ENCODE measurements around the gene RNF208.

The RNF208 gene

DNA sequence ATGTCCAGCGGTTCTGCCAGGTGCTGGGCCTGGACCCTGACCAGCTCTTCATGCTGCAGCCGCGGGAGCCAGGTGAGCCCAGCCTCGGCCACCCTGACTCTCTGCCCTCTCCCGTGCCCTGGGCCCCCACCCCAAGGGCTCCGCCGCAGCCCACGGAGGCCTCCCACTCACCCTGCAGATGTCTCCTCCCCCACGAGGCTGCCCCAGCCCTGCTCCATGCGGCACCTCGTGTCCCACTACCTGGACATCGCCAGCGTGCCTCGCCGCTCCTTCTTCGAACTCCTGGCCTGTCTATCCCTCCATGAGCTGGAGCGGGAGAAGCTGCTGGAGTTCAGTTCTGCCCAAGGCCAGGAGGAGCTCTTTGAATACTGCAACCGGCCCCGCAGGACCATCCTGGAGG is 7.4 kb downstream of the RNF208 start:
- no peak for DNase-seq (ENCODE audit: low read depth)

DNA sequence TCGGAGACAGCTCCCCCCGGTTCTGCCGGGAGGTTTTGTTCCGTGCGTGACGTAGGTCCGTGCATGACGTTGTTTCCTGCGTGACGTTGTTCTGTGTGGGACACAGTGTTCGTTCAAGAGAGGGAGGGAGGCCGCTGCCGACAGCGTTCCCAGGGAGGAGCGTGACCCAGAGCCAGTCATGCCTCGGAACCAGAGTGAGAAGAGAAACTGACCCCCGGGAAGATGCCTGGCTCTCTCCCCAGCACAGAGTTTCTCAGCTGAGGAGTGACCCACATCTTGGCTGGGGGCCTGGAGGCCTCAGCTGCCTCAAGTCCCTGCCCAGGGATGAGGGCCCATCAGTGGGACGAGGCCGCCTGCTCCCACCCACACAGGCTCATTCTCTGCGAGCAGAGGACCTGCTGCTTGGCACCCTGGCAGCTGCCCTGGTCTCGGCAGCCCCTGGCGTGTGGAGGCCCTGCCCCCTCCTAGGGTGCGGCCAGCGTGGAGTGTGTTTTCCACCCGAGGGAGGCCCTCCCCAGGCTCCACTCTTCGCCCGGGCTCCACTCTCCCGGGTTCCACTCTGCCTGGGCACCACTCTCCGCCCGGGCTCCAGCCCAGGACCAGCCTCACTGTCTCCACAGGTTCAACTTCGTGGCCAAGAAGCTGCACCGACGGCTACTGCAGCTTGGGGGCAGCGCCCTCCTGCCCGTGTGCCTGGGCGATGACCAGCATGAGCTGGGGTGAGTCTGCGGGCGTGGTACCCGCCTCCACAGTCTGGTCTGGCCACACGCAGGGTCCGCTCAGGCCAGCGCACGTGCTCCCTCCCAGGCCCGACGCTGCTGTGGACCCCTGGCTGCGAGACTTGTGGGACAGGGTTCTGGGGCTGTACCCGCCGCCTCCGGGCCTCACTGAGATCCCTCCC is 8.6 kb downstream of the RNF208 start:
- DNase-seq (ENCODE audit: low read depth): no peak

DNA sequence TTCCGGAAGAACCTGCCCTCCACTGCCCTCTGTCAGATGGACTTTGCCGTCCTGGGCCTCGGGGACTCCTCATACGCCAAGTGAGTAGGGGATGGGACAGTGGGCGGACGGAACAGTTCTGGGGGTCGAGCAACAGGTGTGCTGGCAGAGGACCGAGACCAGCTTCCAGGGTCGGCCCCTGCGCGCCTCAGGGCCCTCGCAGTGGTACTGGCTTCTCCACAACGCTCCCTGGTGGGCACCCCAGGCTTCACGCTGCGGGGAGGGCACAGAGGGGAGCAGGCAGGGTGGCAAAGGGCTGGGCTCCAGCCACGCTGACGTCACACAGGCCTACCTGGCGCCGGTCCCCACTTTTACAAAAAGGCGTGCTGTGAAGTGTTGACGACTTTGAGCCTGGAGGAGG is 9.5 kb downstream of the RNF208 start:
- DNase-seq (ENCODE audit: low read depth): no peak

DNA sequence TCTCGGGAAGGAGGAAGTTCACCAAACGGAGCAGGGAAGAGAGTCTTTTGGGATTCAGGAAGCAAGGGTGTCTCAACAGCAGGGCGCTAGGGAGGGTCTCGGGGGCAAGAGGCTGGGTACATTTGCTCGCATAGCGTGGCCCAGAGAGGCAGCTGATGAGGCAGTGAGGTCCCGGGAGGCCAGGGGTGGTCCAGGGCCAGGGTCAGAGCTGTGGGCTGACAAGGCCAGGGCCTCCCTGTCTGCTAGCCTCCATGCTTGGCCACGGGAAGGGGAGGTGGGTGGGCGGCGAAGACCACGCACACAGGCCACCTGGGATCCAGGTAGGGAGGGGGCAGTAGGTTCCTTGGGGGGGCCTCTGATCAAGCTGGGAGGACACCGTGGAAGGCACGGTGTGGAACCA is 10.5 kb downstream of the RNF208 start:
- no peak for DNase-seq (ENCODE audit: low read depth)

DNA sequence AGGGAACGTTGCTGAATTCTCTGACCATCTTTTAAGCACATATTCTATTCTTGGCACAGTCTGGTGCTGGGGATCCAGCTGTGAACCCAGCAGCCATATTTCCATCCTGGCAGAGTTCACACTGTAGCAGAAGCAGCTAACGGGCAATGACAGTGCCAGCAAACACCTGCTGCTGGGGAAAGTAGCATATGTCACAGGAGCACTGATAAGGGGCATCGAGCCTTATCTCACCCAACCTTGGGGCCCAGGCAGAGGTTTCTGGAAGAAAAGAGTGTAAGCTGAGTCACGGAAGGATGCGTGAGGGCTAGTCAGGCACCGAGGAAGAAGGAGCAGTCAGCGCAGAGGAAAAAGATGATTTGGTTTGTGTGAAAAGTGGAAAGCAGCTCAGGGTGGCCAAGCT is 15.4 kb downstream of the RNF208 start:
- no peak for DNase-seq (ENCODE audit: low read depth)

DNA sequence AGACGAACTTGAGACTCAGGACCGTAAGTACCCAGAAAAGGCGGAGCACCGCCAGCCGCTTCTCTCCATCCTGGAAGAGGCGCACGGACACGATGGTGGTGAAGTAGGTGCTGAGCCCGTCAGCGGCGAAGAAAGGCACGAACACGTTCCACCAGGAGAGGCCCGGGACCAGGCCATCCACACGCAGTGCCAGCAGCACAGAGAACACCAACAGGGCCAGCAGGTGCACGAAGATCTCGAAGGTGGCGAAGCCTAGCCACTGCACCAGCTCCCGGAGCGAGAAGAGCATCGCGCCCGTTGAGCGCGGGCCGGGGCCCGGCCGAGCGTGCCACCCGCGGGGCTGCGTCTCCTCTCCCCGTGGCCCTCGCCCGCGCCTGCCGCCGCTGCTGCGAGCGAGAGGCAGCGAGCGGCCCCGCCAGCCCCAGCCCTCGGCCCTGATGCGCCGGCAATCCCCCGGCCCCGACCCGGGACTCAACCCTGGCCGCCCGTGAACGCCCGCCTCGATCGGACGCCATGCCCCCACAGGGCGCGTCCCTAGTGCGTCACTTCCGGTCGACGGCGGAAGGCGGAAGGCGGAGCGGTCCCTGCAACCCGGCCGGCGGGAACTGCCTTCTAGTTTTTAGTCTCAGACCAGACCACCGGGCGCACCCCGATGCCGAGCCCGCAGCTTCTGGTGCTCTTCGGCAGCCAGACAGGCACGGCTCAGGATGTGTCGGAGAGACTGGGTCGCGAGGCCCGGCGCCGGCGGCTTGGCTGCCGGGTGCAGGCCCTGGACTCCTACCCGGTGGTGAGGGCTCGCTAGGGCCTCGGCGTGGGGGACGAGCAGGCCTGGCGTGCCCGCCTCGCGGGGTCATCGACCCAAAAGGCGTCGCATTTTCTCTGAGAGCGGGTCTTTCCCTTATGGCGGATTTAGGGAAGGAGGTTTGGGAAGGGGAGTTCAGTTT is 16.6 kb downstream of the RNF208 start, which contains the start of the genes NDOR1 and TMEM203:
TSS of gene NDOR1 (plus strand) at position 575 of the 944 bp plus-strand sequence. CDS start at position 653, 78 bp downstream.
TSS of gene TMEM203 (minus strand) at position 523 of the 944 bp plus-strand sequence. CDS start at position 289, 234 bp downstream.
- DNase-seq (ENCODE audit: low read depth): peak; percentile 86

DNA sequence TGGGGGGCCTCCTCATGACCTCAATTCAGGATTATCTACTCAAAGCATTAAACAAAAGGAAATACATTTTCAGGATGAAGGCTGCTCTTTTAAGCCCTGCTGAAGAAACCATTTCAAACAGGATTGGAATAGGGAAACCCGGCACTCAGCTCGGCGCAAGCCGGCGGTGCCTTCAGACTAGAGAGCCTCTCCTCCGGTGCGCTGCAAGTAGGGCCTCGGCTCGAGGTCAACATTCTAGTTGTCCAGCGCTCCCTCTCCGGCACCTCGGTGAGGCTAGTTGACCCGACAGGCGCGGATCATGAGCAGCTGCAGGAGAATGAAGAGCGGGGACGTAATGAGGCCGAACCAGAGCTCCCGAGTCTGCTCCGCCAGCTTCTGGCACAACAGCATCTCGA is 17.3 kb downstream of the RNF208 start:
- DNase-seq (ENCODE audit: low read depth): no peak

DNA sequence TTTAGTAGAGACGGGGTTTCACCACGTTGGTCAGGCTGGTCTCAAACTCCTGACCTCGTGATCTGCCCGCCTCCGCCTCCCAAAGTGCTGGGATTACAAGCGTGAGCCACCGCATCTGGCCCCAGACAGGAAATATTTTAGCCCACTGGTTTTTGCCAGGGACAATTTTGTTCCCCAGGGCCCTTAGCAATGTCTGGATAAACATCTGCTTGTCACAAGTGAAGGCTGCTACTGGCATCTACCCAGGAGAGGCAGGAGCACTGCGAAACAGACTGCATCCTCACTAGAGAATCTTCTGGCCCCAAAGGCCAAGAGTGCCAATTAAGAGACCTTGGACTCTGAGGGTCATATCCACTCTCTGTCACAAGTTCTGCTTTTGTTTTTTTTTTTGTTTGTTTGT is 19.1 kb downstream of the RNF208 start:
- no peak for DNase-seq (ENCODE audit: low read depth)

DNA sequence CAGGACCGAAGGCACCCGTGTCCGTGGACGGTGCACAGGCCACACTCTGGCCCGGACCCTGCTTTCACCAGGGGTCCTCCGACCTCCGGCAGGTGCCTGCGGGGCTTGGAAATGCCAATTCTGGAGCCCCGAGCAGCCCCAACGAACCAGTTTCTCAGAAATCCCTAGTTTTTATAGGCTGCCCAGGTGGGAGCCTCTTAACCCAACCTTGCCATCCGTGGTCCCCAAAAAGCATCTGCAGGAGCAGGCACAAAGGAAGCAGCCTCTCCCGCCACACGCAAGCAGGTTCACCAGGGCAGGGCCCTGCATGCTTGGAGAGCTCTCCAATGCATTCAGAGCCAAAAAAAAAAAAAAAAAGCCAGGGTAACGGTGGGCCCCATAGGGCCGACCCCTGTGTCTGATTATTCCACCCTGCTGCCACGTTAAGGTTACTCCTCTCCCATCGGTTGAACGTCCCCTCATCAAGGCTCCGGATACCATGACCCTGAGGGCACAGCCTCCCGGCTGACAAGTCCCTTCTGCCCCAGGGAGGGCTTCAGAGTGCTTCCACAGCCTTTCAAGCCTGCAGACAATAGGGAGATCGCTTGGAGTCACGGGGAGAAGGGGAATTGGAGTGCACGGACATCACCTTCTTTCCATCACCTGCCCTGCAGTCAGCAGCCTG is 20.7 kb downstream of the RNF208 start:
- DNase-seq (ENCODE audit: low read depth): no peak

DNA sequence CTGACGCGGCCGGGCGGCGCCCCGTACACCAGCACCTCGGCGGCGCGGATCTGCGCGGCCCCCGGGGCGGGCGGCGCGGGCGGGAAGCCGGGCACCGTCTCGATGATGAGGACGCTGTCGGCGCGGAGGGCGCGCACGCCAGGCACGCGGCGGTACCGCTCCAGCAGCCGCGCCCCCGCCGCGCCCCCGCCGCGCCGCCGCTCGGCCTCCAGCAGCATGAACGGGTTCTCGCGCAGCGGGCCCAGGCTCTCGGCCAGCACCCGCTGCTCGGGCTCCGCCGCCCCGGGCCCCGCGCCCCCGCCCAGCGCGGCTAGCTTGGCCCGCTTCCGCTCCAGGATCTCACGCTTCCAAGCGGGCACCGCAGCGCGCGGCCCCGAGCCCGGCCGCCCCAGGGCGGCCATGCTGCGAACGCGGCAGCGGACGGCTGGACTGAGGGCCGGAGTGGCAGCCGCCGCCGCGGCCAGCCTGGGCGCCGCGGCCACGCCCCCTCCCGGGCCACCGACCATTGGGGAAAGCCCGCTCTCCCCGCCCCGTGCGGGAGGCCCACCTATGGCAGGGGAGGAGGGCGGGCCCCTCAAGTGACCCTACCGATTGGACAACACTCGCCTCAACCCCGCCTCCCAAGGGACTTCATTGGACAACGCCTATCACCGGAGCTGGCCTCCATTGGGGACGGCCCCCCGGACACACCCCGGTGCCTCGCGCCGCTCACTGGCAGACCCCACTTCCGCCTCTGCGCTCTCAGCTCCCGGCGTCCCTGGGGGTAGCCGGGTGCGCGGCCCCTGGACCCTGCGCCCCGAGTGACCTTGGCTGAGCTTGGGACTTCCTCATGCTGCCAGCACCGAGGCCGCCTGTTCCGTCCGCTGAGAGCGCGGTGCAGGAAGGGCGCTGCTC is 21.5 kb downstream of the RNF208 start, which contains the start of gene TPRN:
TSS of gene TPRN (minus strand) at position 431 of the 894 bp plus-strand sequence. CDS start at position 401, 30 bp downstream.
- peak; percentile 96 for DNase-seq (ENCODE audit: low read depth)

DNA sequence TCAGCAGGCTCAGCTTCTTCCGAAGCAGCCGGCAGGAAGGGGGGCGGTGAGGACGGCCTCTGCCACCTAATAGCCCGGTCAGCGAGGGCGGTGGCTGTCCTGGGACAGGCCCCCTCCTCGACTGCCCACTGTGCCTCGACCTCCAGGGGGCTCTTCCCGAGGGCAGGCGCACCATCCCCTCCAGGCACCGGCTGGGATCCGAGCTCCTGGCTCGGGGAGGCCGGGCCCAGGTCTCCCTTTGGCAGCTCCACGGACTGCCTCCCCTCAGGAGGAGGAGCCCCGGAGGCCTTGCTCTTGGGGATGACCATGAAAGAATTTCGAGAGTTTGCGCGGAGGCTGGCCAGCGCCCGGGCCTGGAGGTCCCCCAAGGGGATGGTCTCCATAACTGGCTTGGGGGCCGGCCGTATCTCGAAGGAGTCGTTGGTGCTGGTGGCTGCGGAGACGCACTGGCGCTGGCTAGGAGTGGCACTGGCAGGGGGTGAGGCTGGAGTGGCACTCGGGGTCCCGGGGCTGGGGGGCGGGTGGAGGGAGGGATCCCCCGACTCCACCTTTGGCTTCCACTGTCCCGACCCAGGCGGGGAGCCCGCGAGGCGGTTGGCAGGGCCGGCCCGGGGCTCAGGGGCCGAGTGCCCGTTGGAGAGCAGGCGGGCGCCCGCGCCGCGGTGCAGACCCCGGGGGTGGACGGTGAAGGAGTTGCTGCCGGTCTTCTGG is 22.5 kb downstream of the RNF208 start:
- no peak for DNase-seq (ENCODE audit: low read depth)

DNA sequence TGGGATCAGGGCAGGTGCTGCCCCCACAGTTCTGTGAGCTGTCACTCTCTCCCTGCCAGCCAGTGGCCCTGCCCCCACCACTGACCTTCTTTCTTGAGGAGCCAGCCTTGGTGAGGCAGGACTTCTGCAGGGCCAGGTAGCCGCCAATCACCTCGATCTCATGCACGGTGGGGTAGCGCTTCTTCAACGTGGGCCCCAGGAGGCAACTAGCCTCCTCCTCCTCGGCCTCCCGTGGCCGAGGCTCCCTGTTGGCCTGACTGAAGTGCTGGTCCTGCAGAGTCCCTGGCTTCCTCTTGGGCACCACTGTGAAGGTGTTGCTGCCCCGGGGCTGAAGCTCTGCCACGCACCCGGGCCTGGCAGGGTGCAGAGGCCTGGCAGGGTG is 23.1 kb downstream of the RNF208 start:
- no peak for DNase-seq (ENCODE audit: low read depth)

DNA sequence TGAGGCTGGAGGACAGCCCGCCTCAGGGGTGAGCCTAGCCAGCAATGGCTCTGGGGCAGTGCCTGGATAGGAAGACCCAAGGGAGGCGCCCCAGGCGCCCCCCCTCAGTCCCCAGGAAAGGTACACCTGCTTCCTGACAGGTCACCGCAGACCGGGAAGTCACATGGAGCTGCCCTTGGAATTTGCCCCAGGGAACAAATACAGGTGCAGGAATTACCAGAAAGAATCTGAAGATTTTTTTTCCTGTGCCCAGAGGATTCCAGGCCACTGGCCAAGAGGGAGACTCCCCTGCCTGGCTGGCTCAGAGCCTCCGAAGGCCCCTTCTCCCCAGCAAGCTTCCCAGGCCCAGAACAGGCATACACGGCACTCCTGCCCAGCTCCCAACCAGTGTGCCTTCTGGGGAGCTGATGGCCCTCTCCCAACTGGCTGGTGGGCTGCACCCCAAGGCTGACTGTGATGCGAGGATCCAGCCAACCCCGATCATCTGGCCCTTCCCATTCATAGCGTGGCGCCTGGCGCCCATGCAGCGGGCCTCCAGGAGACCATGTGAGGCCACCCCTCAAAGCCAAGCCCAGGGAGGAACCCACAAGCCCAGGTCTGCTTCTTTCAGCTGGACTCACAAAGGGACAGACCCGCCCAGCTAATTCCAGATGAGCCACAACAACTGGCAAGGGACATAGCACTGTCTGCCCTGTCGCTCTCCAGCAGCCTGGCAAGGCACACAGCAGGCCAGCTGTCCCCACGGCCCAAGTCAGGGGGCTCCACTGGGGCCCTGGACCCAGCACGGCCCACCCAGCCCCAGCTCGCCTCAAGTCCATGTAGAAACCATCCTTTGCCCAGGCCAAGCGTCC is 23.8 kb downstream of the RNF208 start:
- no peak for DNase-seq (ENCODE audit: low read depth)

DNA sequence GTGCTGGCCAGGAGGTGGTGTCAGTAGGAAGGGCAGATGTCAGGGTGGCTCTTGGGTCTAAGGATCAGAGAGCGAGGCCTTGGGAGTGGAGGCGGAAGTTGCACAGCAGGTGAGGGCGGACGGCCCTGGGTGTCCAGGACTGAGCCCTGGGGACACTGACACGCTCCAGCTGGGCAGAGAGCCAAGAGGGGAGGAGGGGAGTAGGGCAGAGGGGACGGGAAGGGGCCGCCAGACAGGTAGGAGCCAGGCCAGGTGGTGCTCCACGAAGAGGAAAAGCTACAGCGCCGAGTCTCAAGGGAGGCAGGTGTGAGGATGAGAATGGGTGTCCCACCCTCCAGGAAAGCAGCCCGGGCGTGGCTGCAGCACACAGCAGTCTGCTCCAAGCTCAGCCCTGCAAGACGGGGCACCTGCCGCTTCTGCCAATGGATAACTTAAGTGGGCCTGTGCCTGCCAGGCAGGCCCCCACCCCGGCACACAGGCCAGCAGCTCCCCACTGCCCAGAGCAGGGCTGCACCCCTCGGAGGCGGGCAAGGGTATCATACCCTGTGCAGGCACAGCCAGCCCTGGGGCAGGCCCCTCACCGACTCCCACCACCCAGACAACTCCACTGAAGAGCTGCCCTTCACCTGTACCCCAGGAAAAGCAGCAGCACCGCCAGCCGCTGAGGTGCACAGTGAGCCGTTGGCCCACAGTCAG is 26.4 kb downstream of the RNF208 start:
- no peak for DNase-seq (ENCODE audit: low read depth)

DNA sequence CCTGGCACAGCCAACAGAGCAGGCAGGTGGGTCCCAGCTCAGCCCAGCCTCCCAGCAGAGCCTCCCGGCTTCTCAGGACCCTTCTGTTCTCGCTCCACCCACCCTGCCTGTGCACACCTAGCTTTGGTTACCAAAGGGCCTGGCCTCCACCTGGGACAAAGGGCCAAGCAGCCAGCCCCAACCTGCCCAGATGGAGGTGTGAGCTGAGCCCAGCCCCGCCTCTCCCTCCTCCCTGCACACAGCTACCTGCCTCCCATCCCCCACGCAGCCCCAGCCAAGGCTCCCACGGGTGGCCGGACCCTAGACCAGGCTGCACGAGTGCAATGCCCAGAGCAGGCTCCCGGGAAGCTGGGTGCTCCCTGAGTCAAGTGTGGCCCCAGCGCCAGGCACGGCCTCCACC is 27.1 kb downstream of the RNF208 start:
- DNase-seq (ENCODE audit: low read depth): no peak

DNA sequence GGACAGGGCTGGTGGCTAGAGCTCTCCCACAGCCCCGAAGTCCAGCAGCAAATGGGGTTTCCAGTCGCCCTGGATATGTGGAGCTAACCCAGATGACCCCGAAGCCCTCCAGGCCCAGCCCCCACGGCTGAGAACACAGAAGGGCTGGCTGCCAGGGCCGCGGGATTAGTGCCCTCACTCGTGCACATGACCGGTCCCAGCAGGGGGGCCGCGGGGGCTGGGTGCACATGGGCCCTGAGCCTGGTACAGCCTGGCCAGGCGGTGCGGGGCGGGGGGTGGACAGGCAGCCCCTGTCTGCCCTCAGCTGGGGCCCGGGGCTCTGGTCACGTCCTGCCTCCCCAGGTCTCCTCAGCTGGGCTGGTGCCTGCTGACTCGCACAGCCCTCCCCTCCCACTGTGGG is 27.7 kb downstream of the RNF208 start:
- DNase-seq (ENCODE audit: low read depth): no peak

DNA sequence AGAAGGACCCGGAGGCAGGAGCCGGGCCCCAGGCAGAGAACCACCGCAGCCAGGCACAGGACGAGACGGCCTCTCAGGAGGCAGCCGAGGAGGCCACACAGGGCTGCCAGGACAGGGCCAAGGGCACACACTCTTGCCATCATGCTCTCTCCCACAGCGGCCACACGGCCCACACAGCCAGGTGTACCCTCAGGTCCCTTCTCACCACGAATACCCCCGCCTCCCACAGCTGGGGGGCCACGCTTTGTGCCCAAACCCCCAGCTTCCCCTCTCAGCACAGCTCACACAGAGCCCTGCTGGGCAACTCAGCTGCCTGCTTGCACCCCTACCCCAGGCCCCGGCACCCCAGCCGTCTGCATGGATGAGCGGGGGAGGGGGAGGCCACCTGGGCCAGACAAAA is 28.3 kb downstream of the RNF208 start:
- no peak for DNase-seq (ENCODE audit: low read depth)

DNA sequence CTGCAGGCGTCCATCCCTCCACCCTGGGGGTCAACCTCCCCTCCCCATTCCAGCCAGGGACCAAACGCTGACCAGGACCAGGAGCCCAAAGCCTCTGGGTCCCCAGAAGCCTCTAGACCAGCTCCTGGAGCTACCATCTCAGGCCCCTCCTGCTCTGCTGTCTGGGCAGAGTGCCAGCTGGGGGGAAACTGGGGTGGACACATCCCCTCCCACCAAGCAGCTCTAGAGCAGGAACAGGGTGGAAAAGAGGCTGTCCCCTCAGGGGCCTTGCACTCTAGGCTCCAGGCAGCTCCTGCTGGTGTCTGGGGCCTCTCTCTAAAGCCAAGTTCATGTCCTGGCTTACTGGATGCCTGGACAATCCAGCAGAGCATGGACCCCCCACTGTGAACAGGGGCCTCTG is 29.2 kb downstream of the RNF208 start:
- no peak for DNase-seq (ENCODE audit: low read depth)

DNA sequence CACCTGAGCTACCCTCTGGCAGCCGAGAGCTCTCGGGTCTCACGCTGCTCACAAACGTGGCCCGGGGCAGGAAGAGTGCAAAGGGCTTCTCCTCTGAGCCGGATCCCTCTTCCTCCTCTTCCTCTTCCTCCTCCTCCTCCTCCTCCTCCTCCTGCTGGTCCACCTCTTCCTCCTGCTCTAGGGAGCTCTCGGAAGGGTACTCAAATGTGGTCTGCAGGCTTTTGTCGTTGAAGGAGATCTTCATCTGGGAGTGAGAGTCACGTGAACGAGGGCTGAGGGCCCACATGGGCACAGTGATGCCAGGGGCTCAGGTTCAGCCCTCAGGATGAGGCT is 29.6 kb downstream of the RNF208 start:
- DNase-seq (ENCODE audit: low read depth): no peak
